ENCODE measurements around the gene KATNB1.

GRCh38 chr16:57754354-57755060 is 18.9 kb downstream of the KATNB1 start:
- no peak for TF ChIP-seq CTCF (conservative IDR thresholded peaks at IDR 0.05 in 1 of 2, IDR thresholded peaks at IDR 0.05 in 1 of 2; ENCODE audit: low read depth in 1 of 2, low read length in 2 of 2)
- TF ChIP-seq EZH2 (IDR thresholded peaks at IDR 0.05; ENCODE audit: low read length, missing control alignments): no peak
